HL-60 (cell line): ENCODE results near the gene VTA1.

Experiments used
- DNase-seq, 2 experiments: peaks; one replicate each; pipeline ENCODE4 v3.0.0-alpha.2; 2010 to 2020; ENCODE audit warnings: low read depth in 1 of 2, low spot score in 1 of 2
- H3K27ac ChIP-seq: fragments of 250-450 bp; sonication (Bioruptor Pico); replicated peaks from 2 replicates; pipeline ENCODE4 v1.5.1; 2020; ENCODE audit warnings: mild to moderate bottlenecking, moderate library complexity
- H3K27me3 ChIP-seq: fragments of 250-450 bp; sonication (Bioruptor Pico); 2 replicates; pipeline ENCODE4 v1.5.1; 2021; ENCODE audit warnings: mild to moderate bottlenecking, moderate library complexity; ENCODE audit not compliant: insufficient read depth, poor library complexity, severe bottlenecking
- H3K4me3 ChIP-seq: replicated peaks from 2 replicates; pipeline ENCODE4 v1.5.1; 2011; ENCODE audit warnings: mild to moderate bottlenecking, control low read depth, low read length; ENCODE audit not compliant: insufficient read depth
- GABPA ChIP-seq: IDR thresholded peaks from 2 replicates; pipeline ENCODE4 v1.6.1; 2012; ENCODE audit warnings: low read depth
- POLR2AphosphoS5 ChIP-seq: IDR thresholded peaks from 2 replicates; pipeline ENCODE4 v1.6.1; 2012; ENCODE audit warnings: low read depth
- SPI1 ChIP-seq: IDR thresholded peaks from 2 replicates; pipeline ENCODE4 v1.6.1; 2012; ENCODE audit warnings: low read depth, mild to moderate bottlenecking, borderline replicate concordance
- TF ChIP-seq, protein P1 (sequence below): IDR thresholded peaks from 2 replicates; pipeline ENCODE4 v1.6.1; 2012; ENCODE audit warnings: low read depth; ENCODE audit not compliant: insufficient replicate concordance
- TF ChIP-seq, protein P2 (sequence below): IDR thresholded peaks from one replicate; pipeline ENCODE4 v1.5.1; 2011; ENCODE audit warnings: low read length, control low read depth, inconsistent platforms; ENCODE audit not compliant: insufficient read depth

VTA1 gene

DNA sequence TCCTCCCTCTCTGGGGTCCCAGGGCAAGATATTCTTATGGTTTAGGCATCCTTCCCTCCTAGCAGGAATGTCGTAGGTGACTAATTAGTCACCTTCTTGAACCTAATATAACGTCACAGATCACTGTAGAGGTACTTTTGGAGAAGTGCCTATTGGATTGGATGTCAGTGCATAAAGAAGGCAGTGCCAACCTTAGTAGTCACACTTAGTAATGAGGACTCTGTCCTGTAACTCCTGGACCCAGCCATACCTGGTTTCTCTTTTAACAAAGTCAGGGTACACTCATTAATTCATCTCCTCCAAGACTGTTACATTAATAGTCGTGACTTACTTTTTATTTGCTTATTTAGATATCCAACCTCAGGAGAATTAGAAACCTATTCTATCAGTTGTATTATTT, 20.0 kb downstream of the VTA1 start:
- no peak for DNase-seq
- TF ChIP-seq, protein P1, sequence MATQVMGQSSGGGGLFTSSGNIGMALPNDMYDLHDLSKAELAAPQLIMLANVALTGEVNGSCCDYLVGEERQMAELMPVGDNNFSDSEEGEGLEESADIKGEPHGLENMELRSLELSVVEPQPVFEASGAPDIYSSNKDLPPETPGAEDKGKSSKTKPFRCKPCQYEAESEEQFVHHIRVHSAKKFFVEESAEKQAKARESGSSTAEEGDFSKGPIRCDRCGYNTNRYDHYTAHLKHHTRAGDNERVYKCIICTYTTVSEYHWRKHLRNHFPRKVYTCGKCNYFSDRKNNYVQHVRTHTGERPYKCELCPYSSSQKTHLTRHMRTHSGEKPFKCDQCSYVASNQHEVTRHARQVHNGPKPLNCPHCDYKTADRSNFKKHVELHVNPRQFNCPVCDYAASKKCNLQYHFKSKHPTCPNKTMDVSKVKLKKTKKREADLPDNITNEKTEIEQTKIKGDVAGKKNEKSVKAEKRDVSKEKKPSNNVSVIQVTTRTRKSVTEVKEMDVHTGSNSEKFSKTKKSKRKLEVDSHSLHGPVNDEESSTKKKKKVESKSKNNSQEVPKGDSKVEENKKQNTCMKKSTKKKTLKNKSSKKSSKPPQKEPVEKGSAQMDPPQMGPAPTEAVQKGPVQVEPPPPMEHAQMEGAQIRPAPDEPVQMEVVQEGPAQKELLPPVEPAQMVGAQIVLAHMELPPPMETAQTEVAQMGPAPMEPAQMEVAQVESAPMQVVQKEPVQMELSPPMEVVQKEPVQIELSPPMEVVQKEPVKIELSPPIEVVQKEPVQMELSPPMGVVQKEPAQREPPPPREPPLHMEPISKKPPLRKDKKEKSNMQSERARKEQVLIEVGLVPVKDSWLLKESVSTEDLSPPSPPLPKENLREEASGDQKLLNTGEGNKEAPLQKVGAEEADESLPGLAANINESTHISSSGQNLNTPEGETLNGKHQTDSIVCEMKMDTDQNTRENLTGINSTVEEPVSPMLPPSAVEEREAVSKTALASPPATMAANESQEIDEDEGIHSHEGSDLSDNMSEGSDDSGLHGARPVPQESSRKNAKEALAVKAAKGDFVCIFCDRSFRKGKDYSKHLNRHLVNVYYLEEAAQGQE = no peak
- TF ChIP-seq POLR2AphosphoS5 = no peak
- TF ChIP-seq, protein P2, sequence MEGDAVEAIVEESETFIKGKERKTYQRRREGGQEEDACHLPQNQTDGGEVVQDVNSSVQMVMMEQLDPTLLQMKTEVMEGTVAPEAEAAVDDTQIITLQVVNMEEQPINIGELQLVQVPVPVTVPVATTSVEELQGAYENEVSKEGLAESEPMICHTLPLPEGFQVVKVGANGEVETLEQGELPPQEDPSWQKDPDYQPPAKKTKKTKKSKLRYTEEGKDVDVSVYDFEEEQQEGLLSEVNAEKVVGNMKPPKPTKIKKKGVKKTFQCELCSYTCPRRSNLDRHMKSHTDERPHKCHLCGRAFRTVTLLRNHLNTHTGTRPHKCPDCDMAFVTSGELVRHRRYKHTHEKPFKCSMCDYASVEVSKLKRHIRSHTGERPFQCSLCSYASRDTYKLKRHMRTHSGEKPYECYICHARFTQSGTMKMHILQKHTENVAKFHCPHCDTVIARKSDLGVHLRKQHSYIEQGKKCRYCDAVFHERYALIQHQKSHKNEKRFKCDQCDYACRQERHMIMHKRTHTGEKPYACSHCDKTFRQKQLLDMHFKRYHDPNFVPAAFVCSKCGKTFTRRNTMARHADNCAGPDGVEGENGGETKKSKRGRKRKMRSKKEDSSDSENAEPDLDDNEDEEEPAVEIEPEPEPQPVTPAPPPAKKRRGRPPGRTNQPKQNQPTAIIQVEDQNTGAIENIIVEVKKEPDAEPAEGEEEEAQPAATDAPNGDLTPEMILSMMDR = no peak
- TF ChIP-seq SPI1 = no peak
- no peaks in the 10 kb centered on the region for H3K27me3 ChIP-seq
- H3K27ac ChIP-seq = no peak overlapping the region
- H3K4me3 ChIP-seq = no peak overlapping the region

- H3K27me3 ChIP-seq = no peaks in the 10 kb centered on the region
- no peak for TF ChIP-seq SPI1
- H3K27ac ChIP-seq = no peak overlapping the region
- no peak overlapping the region for H3K4me3 ChIP-seq
- no peak for DNase-seq
Measured at GRCh38 chr6:142167486-142167885, 20.4 kb downstream of the VTA1 start.

DNA sequence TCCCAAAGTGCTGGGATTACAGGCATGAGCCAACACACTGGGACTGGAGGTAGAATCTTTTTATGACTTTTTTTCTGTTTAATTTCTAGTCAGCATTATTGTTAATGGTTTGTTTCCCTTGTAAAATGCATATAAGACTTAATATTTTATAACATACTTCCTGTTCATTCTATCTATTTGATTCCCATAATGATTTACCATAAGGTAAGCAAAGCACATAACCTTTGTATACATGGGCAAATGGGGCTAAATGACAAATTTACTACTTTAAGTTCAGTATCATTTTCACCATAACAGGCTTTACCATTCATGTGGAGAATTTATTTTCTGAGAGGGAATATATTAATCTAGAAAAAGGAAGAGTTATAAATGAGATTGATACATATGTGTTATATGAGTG, 24.3 kb downstream of the VTA1 start:
- Histone ChIP-seq H3K27me3 (no peaks in the 10 kb centered on the region), H3K4me3 (no peak overlapping the region), H3K27ac (no peak overlapping the region)
- TF ChIP-seq SPI1 = no peak
- no peak for DNase-seq

DNA sequence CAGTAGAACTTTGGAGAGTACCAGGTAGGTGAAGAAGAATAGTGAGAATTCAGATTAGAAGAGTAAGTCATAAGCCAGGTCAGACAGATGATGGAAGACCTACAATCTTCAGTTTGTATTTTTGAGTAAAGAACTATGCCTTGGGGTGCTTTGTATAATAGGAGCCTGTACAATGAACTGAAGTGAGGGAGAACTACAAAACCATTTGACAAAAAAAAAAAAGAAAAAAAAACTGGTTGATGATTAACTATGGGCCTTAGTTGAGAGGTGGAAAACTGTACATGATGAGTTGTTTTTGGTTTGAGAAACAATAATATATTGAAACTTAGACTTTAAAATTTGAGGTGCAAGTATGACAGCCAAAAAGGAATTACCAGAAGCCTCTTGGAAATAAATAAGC, 25.7 kb downstream of the VTA1 start:
- TF ChIP-seq, protein P2 = no peak
- no peak for TF ChIP-seq POLR2AphosphoS5
- no peak for TF ChIP-seq GABPA
- TF ChIP-seq SPI1 = no peak
- TF ChIP-seq, protein P1 = no peak
- Histone ChIP-seq H3K27me3 (no peaks in the 10 kb centered on the region), H3K4me3 (no peak overlapping the region), H3K27ac (no peak overlapping the region)
- no peak for DNase-seq

GRCh38 chr6:142173980-142174379, 26.9 kb downstream of the VTA1 start:
- H3K4me3 ChIP-seq = no peak overlapping the region
- no peak for DNase-seq
- TF ChIP-seq, protein P2 = no peak
- TF ChIP-seq SPI1 = no peak
- no peak for TF ChIP-seq POLR2AphosphoS5
- TF ChIP-seq, protein P1 = no peak
- TF ChIP-seq GABPA = no peak
- no peaks in the 10 kb centered on the region for H3K27me3 ChIP-seq
- H3K27ac ChIP-seq = peak overlapping the region; percentile 25
